SK-N-SH (cell line): Measurements from ENCODE around the gene GALNT14.

Experiments used
- CTCF ChIP-seq: fragments of 200-600 bp; sonication (generic); IDR thresholded peaks from 2 replicates; pipeline ENCODE4 v1.6.1; 2017; ENCODE audit warnings: antibody characterized with exemption, mild to moderate bottlenecking, moderate library complexity
- FOSL2 ChIP-seq: IDR thresholded peaks from 2 replicates; pipeline ENCODE4 v1.4.0; 2012; ENCODE audit warnings: low read depth, mild to moderate bottlenecking, moderate library complexity, borderline replicate concordance
- GABPA ChIP-seq: IDR thresholded peaks from 2 replicates; pipeline ENCODE4 v1.4.0; 2012; ENCODE audit warnings: low read depth, mild to moderate bottlenecking
- NRF1 ChIP-seq: IDR thresholded peaks from 2 replicates; pipeline ENCODE4 v1.6.1; 2012; ENCODE audit warnings: low read depth, mild to moderate bottlenecking, low read length
- POLR2AphosphoS5 ChIP-seq: IDR thresholded peaks from 2 replicates; pipeline ENCODE4 v1.6.1; 2012; ENCODE audit warnings: low read depth, low read length
- RCOR1 ChIP-seq: fragments of 150-350 bp; IDR thresholded peaks from 2 replicates; pipeline ENCODE4 v1.6.1; 2017; ENCODE audit warnings: antibody characterized with exemption, low read length
- REST ChIP-seq: IDR thresholded peaks from 2 replicates; pipeline ENCODE4 v1.6.1; 2012; ENCODE audit warnings: mild to moderate bottlenecking, low read depth, low read length, moderate library complexity
- TAF1 ChIP-seq: IDR thresholded peaks from 2 replicates; pipeline ENCODE4 v1.6.1; 2012; ENCODE audit warnings: low read depth, mild to moderate bottlenecking, low read length, moderate library complexity, borderline replicate concordance
- ZBTB33 ChIP-seq: IDR thresholded peaks from 2 replicates; pipeline ENCODE4 v1.4.0; 2012; ENCODE audit warnings: low read depth, borderline replicate concordance

- TF ChIP-seq GABPA (no peak), POLR2AphosphoS5 (no peak), CTCF (no peak), ZBTB33 (no peak), REST (no peak), RCOR1 (no peak), TAF1 (no peak), NRF1 (no peak), FOSL2 (no peak)
Measured at GRCh38 chr2:30914456-30914855, 223.8 kb downstream of the GALNT14 start.
